HEK293 (cell line): ENCODE data around the gene MAML2.

Experiments
- CTCF ChIA-PET: fragments of 350-600 bp; formaldehyde crosslinking; extraction: SDS; loops from one replicate; lab custom pipeline; 2021; ENCODE audit warnings: antibody characterized with exemption; lab: Yijun Ruan, JAX
- POLR2A ChIA-PET: fragments of 300-600 bp; formaldehyde crosslinking; extraction: SDS; loops from one replicate; lab custom pipeline; 2020; ENCODE audit warnings: antibody characterized with exemption, inconsistent platforms; lab: Yijun Ruan, JAX
- H3K27ac ChIP-seq: fragments of 200-500 bp; sonication (Bioruptor generic); 2 replicates; pipeline ENCODE4 v1.5.1; 2014; ENCODE audit warnings: low read depth, low read length, control low read depth, inconsistent platforms; ENCODE audit errors: extremely low read depth
- H3K36me3 ChIP-seq, 2 experiments: fragments of 200-500 bp in 1 of 2; sonication (Bioruptor generic) in 1 of 2; 1 replicate in 1 of 2; 2 replicates in 1 of 2; pipeline ENCODE4 v1.5.1; 2014 to 2017; ENCODE audit warnings: inconsistent platforms in 2 of 2, low read length in 2 of 2; ENCODE audit not compliant: control insufficient read depth in 2 of 2, insufficient read depth in 1 of 2
- H3K4me1 ChIP-seq: fragments of 200-500 bp; sonication (Bioruptor generic); 2 replicates; pipeline ENCODE4 v1.5.1; 2014; ENCODE audit warnings: mild to moderate bottlenecking, low read length, inconsistent platforms; ENCODE audit not compliant: control insufficient read depth, insufficient read depth
- H3K4me3 ChIP-seq: 2 replicates; pipeline ENCODE4 v1.5.1; 2011; ENCODE audit warnings: low read depth, mild to moderate bottlenecking, control low read depth, low read length, moderate library complexity
- H3K9me3 ChIP-seq: fragments of 200-500 bp; sonication (Bioruptor generic); 2 replicates; pipeline ENCODE4 v1.5.1; 2014; ENCODE audit warnings: low read depth, low read length, inconsistent platforms; ENCODE audit not compliant: control insufficient read depth, insufficient read depth
- CTCF ChIP-seq: fragments of 450-650 bp; formaldehyde crosslinking; IDR thresholded peaks from 2 replicates; pipeline ENCODE4 v1.5.1; 2016; ENCODE audit warnings: missing biosample characterization, missing genetic modification characterization
- OSR2 ChIP-seq: fragments of 450-650 bp; formaldehyde crosslinking; IDR thresholded peaks from 2 replicates; pipeline ENCODE4 v1.5.1; 2016; ENCODE audit warnings: missing biosample characterization, missing genetic modification characterization
- SCRT2 ChIP-seq: fragments of 450-650 bp; formaldehyde crosslinking; IDR thresholded peaks from 2 replicates; pipeline ENCODE4 v1.5.1; 2016; ENCODE audit warnings: missing biosample characterization, missing genetic modification characterization
- WT1 ChIP-seq: fragments of 450-650 bp; formaldehyde crosslinking; IDR thresholded peaks from 2 replicates; pipeline ENCODE4 v1.5.1; 2016; ENCODE audit warnings: missing biosample characterization, missing genetic modification characterization
- YY2 ChIP-seq: fragments of 450-650 bp; formaldehyde crosslinking; IDR thresholded peaks from 2 replicates; pipeline ENCODE4 v1.5.1; 2016; ENCODE audit warnings: missing biosample characterization, missing genetic modification characterization
- ZBTB8A ChIP-seq: fragments of 450-650 bp; formaldehyde crosslinking; IDR thresholded peaks from 2 replicates; pipeline ENCODE4 v1.5.1; 2016; ENCODE audit warnings: missing biosample characterization, missing genetic modification characterization
- ZNF16 ChIP-seq: fragments of 450-650 bp; formaldehyde crosslinking; IDR thresholded peaks from 2 replicates; pipeline ENCODE4 v1.5.1; 2016; ENCODE audit warnings: low read depth, missing biosample characterization, missing genetic modification characterization
- ZNF18 ChIP-seq: fragments of 450-650 bp; formaldehyde crosslinking; IDR thresholded peaks from 2 replicates; pipeline ENCODE4 v1.5.1; 2016; ENCODE audit warnings: missing biosample characterization, missing genetic modification characterization
- ZNF335 ChIP-seq: fragments of 450-650 bp; formaldehyde crosslinking; conservative IDR thresholded peaks from 2 replicates; pipeline ENCODE4 v1.5.1; 2016; ENCODE audit warnings: missing biosample characterization, missing genetic modification characterization
- ZNF341 ChIP-seq: fragments of 450-650 bp; formaldehyde crosslinking; IDR thresholded peaks from 2 replicates; pipeline ENCODE4; 2016; ENCODE audit warnings: low read depth, missing biosample characterization, missing genetic modification characterization
- ZNF394 ChIP-seq: fragments of 450-650 bp; formaldehyde crosslinking; IDR thresholded peaks from 2 replicates; pipeline ENCODE4 v1.5.1; 2016; ENCODE audit warnings: missing biosample characterization, missing genetic modification characterization, mild to moderate bottlenecking, moderate library complexity, borderline replicate concordance
- ZNF501 ChIP-seq: fragments of 450-650 bp; formaldehyde crosslinking; IDR thresholded peaks from 2 replicates; pipeline ENCODE4 v1.5.1; 2016; ENCODE audit warnings: missing biosample characterization, missing genetic modification characterization
- ZNF600 ChIP-seq: fragments of 450-650 bp; formaldehyde crosslinking; IDR thresholded peaks from 2 replicates; pipeline ENCODE4 v1.5.1; 2016; ENCODE audit warnings: missing biosample characterization, missing genetic modification characterization
- ZNF629 ChIP-seq: fragments of 450-650 bp; formaldehyde crosslinking; IDR thresholded peaks from 2 replicates; pipeline ENCODE4 v1.5.1; 2017; ENCODE audit warnings: missing biosample characterization, missing genetic modification characterization
- ZNF658 ChIP-seq: fragments of 450-650 bp; formaldehyde crosslinking; IDR thresholded peaks from 2 replicates; pipeline ENCODE4; 2016; ENCODE audit warnings: missing biosample characterization, missing genetic modification characterization
- ZNF76 ChIP-seq: fragments of 450-650 bp; formaldehyde crosslinking; IDR thresholded peaks from 2 replicates; pipeline ENCODE4; 2016; ENCODE audit warnings: low read depth, missing biosample characterization, missing genetic modification characterization, borderline replicate concordance
- TF ChIP-seq, protein P1 (sequence below): fragments of 450-650 bp; formaldehyde crosslinking; IDR thresholded peaks from 2 replicates; pipeline ENCODE4 v1.5.1; 2016; ENCODE audit warnings: missing biosample characterization, missing genetic modification characterization
- TF ChIP-seq, protein P2 (sequence below): fragments of 450-650 bp; formaldehyde crosslinking; conservative IDR thresholded peaks from 2 replicates; pipeline ENCODE4 v1.5.1; 2016; ENCODE audit warnings: low read depth, missing biosample characterization, missing genetic modification characterization
- TF ChIP-seq, protein P3 (sequence below): fragments of 450-650 bp; formaldehyde crosslinking; IDR thresholded peaks from 2 replicates; pipeline ENCODE4 v1.5.1; 2016; ENCODE audit warnings: missing biosample characterization, missing genetic modification characterization

The MAML2 gene

GRCh38 chr11:96389720-96390487, 46.9 kb upstream of the MAML2 start, which contains the start of the genes CCDC82 and JRKL (continued):
- TF ChIP-seq ZNF16 (tag by site-specific recombination) (no peak), SCRT2 (no peak), ZNF76 (tag by site-specific recombination) (no peak), YY2 (tag by site-specific recombination) (no peak)

GRCh38 chr11:96388891-96389719, 46.1 kb upstream of the MAML2 start:
- peaks cover 0 to 13% of the 10 kb centered on the region in 2 experiments; a peak in 1 of 3 replicates for H3K36me3 ChIP-seq
- peak overlapping the region; percentile 86 for H3K27ac ChIP-seq
- POLR2A ChIA-PET = interaction anchor here (0.5 to 2.2 kb wide), 16 partner anchors 20 to 1322 kb away, joined by 3 to 19 read pairs (median 4); partner anchors contain the start of genes CEP57, FAM76B, MAML2 and MTMR2
- TF ChIP-seq, protein P1, sequence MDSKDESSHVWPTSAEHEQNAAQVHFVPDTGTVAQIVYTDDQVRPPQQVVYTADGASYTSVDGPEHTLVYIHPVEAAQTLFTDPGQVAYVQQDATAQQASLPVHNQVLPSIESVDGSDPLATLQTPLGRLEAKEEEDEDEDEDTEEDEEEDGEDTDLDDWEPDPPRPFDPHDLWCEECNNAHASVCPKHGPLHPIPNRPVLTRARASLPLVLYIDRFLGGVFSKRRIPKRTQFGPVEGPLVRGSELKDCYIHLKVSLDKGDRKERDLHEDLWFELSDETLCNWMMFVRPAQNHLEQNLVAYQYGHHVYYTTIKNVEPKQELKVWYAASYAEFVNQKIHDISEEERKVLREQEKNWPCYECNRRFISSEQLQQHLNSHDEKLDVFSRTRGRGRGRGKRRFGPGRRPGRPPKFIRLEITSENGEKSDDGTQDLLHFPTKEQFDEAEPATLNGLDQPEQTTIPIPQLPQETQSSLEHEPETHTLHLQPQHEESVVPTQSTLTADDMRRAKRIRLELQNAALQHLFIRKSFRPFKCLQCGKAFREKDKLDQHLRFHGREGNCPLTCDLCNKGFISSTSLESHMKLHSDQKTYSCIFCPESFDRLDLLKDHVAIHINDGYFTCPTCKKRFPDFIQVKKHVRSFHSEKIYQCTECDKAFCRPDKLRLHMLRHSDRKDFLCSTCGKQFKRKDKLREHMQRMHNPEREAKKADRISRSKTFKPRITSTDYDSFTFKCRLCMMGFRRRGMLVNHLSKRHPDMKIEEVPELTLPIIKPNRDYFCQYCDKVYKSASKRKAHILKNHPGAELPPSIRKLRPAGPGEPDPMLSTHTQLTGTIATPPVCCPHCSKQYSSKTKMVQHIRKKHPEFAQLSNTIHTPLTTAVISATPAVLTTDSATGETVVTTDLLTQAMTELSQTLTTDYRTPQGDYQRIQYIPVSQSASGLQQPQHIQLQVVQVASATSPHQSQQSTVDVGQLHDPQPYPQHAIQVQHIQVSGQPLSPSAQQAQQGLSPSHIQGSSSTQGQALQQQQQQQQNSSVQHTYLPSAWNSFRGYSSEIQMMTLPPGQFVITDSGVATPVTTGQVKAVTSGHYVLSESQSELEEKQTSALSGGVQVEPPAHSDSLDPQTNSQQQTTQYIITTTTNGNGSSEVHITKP (tag by site-specific recombination) = peak; percentile 97
- TF ChIP-seq, protein P2, sequence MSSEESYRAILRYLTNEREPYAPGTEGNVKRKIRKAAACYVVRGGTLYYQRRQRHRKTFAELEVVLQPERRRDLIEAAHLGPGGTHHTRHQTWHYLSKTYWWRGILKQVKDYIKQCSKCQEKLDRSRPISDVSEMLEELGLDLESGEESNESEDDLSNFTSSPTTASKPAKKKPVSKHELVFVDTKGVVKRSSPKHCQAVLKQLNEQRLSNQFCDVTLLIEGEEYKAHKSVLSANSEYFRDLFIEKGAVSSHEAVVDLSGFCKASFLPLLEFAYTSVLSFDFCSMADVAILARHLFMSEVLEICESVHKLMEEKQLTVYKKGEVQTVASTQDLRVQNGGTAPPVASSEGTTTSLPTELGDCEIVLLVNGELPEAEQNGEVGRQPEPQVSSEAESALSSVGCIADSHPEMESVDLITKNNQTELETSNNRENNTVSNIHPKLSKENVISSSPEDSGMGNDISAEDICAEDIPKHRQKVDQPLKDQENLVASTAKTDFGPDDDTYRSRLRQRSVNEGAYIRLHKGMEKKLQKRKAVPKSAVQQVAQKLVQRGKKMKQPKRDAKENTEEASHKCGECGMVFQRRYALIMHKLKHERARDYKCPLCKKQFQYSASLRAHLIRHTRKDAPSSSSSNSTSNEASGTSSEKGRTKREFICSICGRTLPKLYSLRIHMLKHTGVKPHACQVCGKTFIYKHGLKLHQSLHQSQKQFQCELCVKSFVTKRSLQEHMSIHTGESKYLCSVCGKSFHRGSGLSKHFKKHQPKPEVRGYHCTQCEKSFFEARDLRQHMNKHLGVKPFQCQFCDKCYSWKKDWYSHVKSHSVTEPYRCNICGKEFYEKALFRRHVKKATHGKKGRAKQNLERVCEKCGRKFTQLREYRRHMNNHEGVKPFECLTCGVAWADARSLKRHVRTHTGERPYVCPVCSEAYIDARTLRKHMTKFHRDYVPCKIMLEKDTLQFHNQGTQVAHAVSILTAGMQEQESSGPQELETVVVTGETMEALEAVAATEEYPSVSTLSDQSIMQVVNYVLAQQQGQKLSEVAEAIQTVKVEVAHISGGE (tag by site-specific recombination) = peak; percentile 34; the same call in 1 of the 2 replicates
- TF ChIP-seq OSR2 (0 out of 2 replicates have a peak, but pooled peaks have one; percentile 16), ZNF18 (tag by site-specific recombination) (no peak), ZNF629 (tag by site-specific recombination) (peak; percentile 23; the same call in 1 of the 2 replicates), ZNF335 (tag by site-specific recombination) (peak; percentile 53), CTCF (tag by site-specific recombination) (0 out of 2 replicates have a peak, but pooled peaks have one; percentile 26), WT1 (tag by site-specific recombination) (no peak), ZNF658 (no peak), ZBTB8A (tag by site-specific recombination) (peak; percentile 100), ZNF600 (0 out of 2 replicates have a peak, but pooled peaks have one; percentile 26), ZNF394 (no peak), ZNF341 (tag by site-specific recombination) (peak; percentile 97), ZNF501 (tag by site-specific recombination) (peak; percentile 47; the same call in 1 of the 2 replicates)
- TF ChIP-seq, protein P3, sequence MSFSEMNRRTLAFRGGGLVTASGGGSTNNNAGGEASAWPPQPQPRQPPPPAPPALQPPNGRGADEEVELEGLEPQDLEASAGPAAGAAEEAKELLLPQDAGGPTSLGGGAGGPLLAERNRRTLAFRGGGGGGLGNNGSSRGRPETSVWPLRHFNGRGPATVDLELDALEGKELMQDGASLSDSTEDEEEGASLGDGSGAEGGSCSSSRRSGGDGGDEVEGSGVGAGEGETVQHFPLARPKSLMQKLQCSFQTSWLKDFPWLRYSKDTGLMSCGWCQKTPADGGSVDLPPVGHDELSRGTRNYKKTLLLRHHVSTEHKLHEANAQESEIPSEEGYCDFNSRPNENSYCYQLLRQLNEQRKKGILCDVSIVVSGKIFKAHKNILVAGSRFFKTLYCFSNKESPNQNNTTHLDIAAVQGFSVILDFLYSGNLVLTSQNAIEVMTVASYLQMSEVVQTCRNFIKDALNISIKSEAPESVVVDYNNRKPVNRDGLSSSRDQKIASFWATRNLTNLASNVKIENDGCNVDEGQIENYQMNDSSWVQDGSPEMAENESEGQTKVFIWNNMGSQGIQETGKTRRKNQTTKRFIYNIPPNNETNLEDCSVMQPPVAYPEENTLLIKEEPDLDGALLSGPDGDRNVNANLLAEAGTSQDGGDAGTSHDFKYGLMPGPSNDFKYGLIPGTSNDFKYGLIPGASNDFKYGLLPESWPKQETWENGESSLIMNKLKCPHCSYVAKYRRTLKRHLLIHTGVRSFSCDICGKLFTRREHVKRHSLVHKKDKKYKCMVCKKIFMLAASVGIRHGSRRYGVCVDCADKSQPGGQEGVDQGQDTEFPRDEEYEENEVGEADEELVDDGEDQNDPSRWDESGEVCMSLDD (tag by site-specific recombination) = peak; percentile 18; the same call in 1 of the 2 replicates

More at GRCh38 chr11:96388891-96389719, 46.1 kb upstream of the MAML2 start:
- Histone ChIP-seq H3K4me1 (no peaks in the 10 kb centered on the region), H3K9me3 (no peaks in the 10 kb centered on the region), H3K4me3 (peak overlapping the region; percentile 93)
- CTCF ChIA-PET = interaction anchor here (0.6 to 1.6 kb wide), 4 partner anchors 8 to 334 kb away, joined by 3 to 6 read pairs (median 6); partner anchors contain the start of gene MAML2
